UCSD-AML1 (cell line): ENCODE data around the gene TOR4A.
A peak's percentile ranks its signal among the peaks of the same experiment; 100 is the strongest.
"Not testable (repeated sequence)": the region's sequence is repeated elsewhere in the genome, so short reads cannot be mapped to it uniquely, and the experiment has no call there.

Experiments
- DNase-seq: peaks from one replicate; lab custom pipeline; 2025; ENCODE audit not compliant: unreplicated experiment; lab: John Stamatoyannopoulos, UW

TOR4A gene

GRCh38 chr9:137316012-137316981 lies 38.8 kb downstream of the TOR4A start:
- DNase-seq, result no peak

DNA sequence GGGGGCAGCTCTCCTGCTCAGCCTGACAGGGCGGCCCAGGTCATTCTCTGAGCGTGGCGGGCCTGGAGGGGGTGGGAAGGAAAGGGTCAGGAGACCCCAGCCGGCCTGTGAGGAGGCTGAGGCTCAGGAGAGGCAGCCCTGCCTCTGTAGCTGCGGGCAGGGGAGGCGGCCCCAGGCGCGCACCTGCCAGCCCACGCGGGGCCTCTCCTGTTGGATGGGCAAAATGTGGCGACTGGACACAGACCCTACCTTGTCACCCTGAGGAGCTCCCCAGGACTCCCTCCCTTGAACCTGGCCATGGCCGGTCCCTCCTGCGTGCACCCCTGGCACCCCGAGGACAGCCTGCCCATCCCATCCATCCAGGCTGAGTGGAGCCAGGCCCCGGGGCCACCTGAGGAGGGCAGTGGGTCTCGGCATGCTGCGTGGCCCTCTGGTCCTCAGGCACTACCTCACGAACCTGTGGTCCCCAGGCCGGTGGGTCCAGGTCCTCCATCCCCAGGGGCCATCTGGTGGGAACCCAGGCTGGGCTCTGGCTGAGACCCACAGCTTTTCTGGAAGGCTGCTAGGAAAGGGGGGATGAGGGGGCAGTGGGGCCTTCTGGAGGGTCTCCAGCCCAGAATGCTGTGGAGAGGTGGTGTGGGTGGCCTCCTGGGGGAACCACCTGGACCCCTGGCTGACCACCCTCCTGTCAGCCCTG lies 39.6 kb downstream of the TOR4A start:
- DNase-seq, result no peak

- no peak for DNase-seq
Measured at GRCh38 chr9:137317718-137318511, 40.4 kb downstream of the TOR4A start.

GRCh38 chr9:137318602-137319001 lies 41.1 kb downstream of the TOR4A start:
- DNase-seq, result no peak

DNA sequence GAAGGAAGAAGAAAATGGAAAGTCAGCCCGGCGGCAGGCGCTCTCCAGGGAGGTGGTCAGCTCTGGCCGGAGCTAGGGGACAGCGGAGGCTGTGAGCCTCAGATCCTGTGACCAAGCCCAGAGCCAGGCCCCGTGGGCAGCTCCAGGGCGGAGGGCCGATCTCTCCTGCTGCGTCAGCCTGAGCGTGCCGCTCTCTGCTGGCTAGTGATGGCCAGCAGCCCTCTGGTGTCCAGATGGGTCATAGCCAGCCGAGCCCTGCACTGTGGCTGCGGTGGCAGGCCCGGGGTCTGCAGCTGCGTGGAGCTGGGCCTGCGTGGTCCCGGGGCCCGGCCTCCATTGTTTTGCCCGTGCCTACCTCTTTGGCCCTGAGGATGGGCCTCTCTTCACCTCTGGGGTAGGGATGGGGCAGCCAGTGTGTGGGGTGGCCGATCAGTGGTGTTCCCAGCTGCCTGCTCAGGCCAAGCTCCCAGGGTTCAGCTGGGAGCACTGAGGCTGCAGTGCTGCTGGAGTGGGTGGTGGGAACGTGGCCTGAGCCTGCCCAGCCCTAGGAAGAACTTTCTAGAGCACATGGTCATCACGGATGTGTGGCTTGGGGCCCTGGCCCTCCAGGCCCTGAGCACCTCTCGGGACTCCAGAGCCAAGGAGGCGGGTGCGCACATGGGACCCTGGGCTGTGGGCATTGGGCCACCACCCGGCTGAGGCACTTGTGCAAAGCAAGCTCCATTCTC lies 41.6 kb downstream of the TOR4A start:
- no peak for DNase-seq

DNA sequence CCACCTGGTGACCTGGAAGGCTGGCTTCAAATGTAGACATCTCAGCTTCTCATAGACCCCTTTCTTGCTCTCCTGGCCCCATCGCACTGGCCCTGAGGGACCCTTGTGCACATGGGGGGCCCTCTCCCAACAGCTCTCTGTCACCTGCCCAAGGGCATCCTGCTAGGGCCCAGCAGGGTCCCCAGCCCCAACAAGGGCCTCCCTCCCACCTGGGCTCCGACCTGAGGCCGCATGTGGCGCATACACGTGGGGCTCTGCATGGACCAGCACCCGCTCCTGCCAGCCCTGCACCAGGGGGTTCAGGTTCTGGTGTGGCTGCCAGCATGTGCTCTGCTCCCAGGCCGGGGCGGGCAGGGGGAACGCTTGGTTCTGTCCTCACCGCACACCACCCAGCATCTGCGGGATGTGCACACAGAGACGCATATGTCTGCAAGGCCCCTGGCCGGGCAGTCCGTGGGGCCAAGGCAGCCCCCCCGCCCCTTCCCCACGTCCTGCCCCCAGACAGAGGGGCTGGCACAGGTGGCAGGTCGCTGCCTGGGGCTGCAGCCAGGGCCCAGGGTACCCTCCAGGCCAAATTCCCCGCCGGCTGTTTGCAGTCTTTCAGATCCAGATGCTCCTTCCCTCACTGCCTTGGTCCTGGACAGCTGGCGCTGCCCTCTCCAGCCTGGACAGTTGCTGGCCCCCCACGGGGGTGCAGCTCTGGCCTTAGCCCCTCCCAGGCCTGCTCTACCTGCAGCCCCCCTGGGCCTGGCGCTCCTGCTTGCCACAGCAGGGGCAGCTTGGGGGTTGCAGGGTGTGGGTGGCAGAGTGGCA lies 42.4 kb downstream of the TOR4A start:
- DNase-seq, result no peak

- DNase-seq, result peak; percentile 83
Measured at GRCh38 chr9:137320555-137321384, 43.2 kb downstream of the TOR4A start.

GRCh38 chr9:137321726-137322361 lies 44.3 kb downstream of the TOR4A start:
- no peak for DNase-seq

DNA sequence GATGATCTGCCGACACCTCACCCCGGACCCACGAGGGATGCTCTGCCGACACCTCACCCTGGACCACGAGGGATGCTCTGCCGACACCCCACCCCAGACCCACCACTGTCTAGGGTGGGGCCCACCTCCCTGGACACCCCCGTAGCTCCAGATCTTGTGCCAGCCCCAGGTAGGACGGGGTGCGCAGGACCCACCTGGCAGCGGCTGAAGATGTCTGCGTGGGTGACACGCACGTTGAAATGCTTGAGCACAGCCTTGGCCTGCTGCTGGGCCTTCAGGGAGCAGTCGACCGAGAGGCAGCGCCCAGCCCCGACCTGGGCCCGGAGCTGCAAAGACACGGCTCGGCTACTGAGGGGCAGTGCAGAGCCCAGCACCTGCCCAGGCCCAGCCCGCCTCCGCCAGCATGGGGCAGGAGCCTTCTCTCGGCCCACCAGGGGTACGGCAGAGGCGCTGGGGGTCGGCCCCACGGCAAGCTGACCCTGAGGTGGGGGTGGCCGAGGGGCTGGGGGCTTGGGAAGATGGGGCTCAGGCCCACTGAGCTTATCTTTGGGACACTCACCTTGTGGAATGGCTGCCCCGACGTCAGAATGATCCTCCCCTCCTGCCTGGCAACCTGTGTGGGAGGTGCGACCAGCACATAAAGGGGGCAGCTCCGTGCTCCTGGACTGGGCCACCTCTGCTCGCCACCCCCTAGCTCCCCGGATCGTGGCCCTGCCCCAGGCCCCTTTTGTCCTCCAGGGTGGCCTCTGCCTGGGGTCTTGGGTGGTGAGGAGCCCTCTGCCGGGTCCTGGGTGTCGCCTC lies 46.2 kb downstream of the TOR4A start:
- no peak for DNase-seq

- DNase-seq, result no peak
Measured at GRCh38 chr9:137325124-137325523, 47.6 kb downstream of the TOR4A start.

- DNase-seq, result no peak
Measured at GRCh38 chr9:137325799-137326198, 48.3 kb downstream of the TOR4A start.

DNA sequence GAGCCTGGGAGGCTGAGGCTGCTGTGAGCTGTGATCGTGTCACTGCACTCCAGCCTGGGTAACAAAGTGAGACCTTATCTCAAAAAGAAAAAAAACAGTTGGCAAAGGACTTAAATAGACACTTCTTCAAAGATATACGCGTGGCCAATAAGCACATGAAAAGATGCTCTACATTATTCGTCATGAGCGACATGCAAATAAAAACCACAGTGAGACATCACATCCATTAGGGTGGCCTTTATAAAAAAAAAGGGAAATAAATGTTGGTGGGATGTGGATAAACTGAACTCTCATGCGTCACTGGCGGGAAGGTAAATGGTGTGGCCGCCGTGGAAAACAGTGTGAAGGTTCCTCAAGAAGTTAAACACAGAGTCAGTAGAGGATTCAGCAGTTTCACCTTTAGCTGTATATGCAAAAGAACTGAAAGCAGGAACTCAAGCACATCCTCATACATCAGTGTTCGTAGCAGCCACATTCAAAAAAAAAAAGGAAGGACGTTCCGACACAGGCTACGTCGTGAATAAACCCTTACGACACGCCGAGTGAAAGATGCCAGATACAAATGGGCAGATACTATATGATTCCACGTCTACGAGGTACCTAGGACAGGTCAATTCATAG lies 49.0 kb downstream of the TOR4A start:
- DNase-seq, result no peak

GRCh38 chr9:137327641-137328550 lies 50.4 kb downstream of the TOR4A start:
- DNase-seq, result not testable (repeated sequence)

DNA sequence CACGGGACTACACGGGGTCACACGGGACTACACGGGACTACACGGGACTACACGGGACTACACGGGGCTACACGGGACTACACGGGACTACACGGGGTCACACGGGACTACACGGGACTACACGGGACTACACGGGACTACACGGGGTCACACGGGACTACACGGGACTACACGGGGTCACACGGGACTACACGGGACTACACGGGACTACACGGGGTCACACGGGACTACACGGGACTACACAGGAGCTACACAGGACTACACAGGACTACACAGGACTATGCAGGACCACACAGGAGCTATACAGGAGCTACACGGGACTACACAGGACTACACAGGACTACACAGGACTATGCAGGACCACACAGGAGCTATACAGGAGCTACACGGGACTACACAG lies 52.1 kb downstream of the TOR4A start:
- not testable (repeated sequence) for DNase-seq

- no peak for DNase-seq
Measured at GRCh38 chr9:137330689-137331088, 53.2 kb downstream of the TOR4A start.

DNA sequence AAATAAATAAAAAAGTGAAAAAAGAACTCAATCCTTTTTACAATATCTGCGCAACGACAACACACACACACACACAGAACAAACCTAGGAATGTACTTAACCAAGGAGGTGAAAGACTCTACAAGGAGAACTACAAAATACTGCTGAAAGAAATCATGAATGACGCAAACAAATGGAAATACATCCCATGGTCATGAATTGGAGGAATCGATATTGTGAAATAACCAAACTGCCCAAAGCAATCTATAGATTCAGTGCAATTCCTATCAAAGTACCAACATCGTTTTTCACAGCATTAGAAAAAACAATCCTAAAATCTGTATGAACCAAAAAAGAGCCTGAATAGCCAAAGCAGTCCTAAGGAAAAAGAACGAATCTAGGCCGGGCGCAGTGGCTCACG lies 54.4 kb downstream of the TOR4A start:
- no peak for DNase-seq
